IMR-90 (cell line): ENCODE results near the gene TSPAN8. TPM values are rescaled to one million over a fixed set of nuclear protein-coding genes. Genes with fewer than 3 reads are reported as not detected.

Experiments used
- ATAC-seq: fragments of 200-7000 bp; cut with Tn5 transposase; 2 replicates; pipeline ENCODE4 v1.9.1; 2020; ENCODE audit warnings: low read depth, mild to moderate bottlenecking, moderate library complexity
- BruUV-seq: library from RNA; stranded (reverse); fragments of 400-500 nt; replicated peaks from 2 replicates; lab custom pipeline; 2021; lab: Mats Ljungman, UMichigan
- CTCF ChIA-PET: fragments of 300-600 bp; formaldehyde crosslinking; extraction: SDS; loops from one replicate; lab custom pipeline; 2021; ENCODE audit warnings: antibody characterized with exemption; lab: Yijun Ruan, JAX
- POLR2A ChIA-PET: fragments of 300-600 bp; sonication (Branson Sonifier 250); formaldehyde crosslinking; loops from one replicate; lab custom pipeline; 2022; ENCODE audit warnings: antibody characterized with exemption; ENCODE audit not compliant: unreplicated experiment; lab: Charles Lee
- DNase-seq: peaks from one replicate; pipeline ENCODE4 v3.0.0; 2013
- H2AFZ ChIP-seq: replicated peaks from 2 replicates; pipeline ENCODE3; 2013; ENCODE audit warnings: low read length, mild to moderate bottlenecking; ENCODE audit not compliant: poor library complexity
- H2AK5ac ChIP-seq: 2 replicates; pipeline ENCODE4 v1.6.1; 2013; ENCODE audit warnings: low read depth, low read length, inconsistent platforms
- H2AK9ac ChIP-seq: replicated peaks from 2 replicates; pipeline ENCODE3; 2013; ENCODE audit warnings: mild to moderate bottlenecking, low read depth, low read length, moderate library complexity; ENCODE audit not compliant: poor library complexity
- H2BK120ac ChIP-seq: 2 replicates; pipeline ENCODE4 v1.6.1; 2013; ENCODE audit warnings: low read depth, low read length, inconsistent platforms
- H2BK15ac ChIP-seq: 3 replicates; pipeline ENCODE4 v1.6.1; 2013; ENCODE audit warnings: low read depth, low read length, inconsistent platforms
- H2BK20ac ChIP-seq: 2 replicates; pipeline ENCODE4 v1.6.1; 2013; ENCODE audit warnings: low read depth, mild to moderate bottlenecking, inconsistent platforms, low read length, moderate library complexity
- H2BK5ac ChIP-seq: 2 replicates; pipeline ENCODE4 v1.6.1; 2013; ENCODE audit warnings: mild to moderate bottlenecking, low read depth, low read length, inconsistent platforms; ENCODE audit not compliant: poor library complexity, severe bottlenecking
- H3K14ac ChIP-seq: replicated peaks from 2 replicates; pipeline ENCODE4 v1.6.1; 2013; ENCODE audit warnings: low read depth, low read length, inconsistent platforms
- H3K18ac ChIP-seq: 2 replicates; pipeline ENCODE4 v1.6.1; 2013; ENCODE audit warnings: low read depth, low read length, control low read depth
- H3K23ac ChIP-seq: 2 replicates; pipeline ENCODE4 v1.6.1; 2013; ENCODE audit warnings: low read depth, low read length, inconsistent platforms
- H3K27ac ChIP-seq: 2 replicates; pipeline ENCODE4 v1.5.1; 2013; ENCODE audit warnings: mild to moderate bottlenecking, control low read depth, low read length; ENCODE audit not compliant: insufficient read depth
- H3K27me3 ChIP-seq: 2 replicates; pipeline ENCODE4 v1.6.1; 2013; ENCODE audit warnings: low read length; ENCODE audit not compliant: control insufficient read depth, insufficient read depth
- H3K36me3 ChIP-seq: 2 replicates; pipeline ENCODE4 v1.6.1; 2013; ENCODE audit warnings: low read length, mixed read lengths; ENCODE audit not compliant: control insufficient read depth, insufficient read depth
- H3K4ac ChIP-seq: 2 replicates; pipeline ENCODE4 v1.6.1; 2013; ENCODE audit warnings: low read depth, low read length, inconsistent platforms
- H3K4me1 ChIP-seq: 2 replicates; pipeline ENCODE4 v1.6.1; 2013; ENCODE audit warnings: low read length, mixed read lengths; ENCODE audit not compliant: control insufficient read depth, insufficient read depth
- H3K4me2 ChIP-seq: 2 replicates; pipeline ENCODE4 v1.6.1; 2013; ENCODE audit warnings: low read depth, mild to moderate bottlenecking, control low read depth, low read length, moderate library complexity
- H3K4me3 ChIP-seq: 2 replicates; pipeline ENCODE4 v1.5.1; 2013; ENCODE audit warnings: low read depth, mild to moderate bottlenecking, control low read depth, low read length, moderate library complexity; ENCODE audit not compliant: insufficient read depth
- H3K56ac ChIP-seq: 2 replicates; pipeline ENCODE4 v1.6.1; 2013; ENCODE audit warnings: low read length, inconsistent platforms; ENCODE audit not compliant: insufficient read depth; ENCODE audit errors: extremely low read depth
- H3K79me1 ChIP-seq, 2 experiments: 2 replicates each; pipeline ENCODE4 v1.6.1; 2013; ENCODE audit warnings: low read length in 2 of 2, inconsistent platforms in 1 of 2, low read depth in 1 of 2
- H3K9ac ChIP-seq: 2 replicates; pipeline ENCODE4 v1.6.1; 2013; ENCODE audit warnings: low read depth, low read length, control low read depth
- H3K9me1 ChIP-seq: 2 replicates; pipeline ENCODE4 v1.6.1; 2013; ENCODE audit warnings: low read length, inconsistent platforms; ENCODE audit not compliant: insufficient read depth
- H3K9me3 ChIP-seq: 2 replicates; pipeline ENCODE4 v1.6.1; 2013; ENCODE audit warnings: low read length; ENCODE audit not compliant: control insufficient read depth, insufficient read depth
- H4K20me1 ChIP-seq: 2 replicates; pipeline ENCODE4 v1.6.1; 2013; ENCODE audit warnings: low read length, inconsistent platforms; ENCODE audit not compliant: insufficient read depth
- H4K5ac ChIP-seq: 2 replicates; pipeline ENCODE4 v1.6.1; 2013; ENCODE audit warnings: mild to moderate bottlenecking, low read depth, low read length, control low read depth
- H4K8ac ChIP-seq, 2 experiments: 2 replicates each; pipeline ENCODE4 v1.6.1; 2013; ENCODE audit warnings: low read depth in 2 of 2, low read length in 2 of 2, control low read depth in 1 of 2, inconsistent platforms in 1 of 2
- H4K91ac ChIP-seq: 2 replicates; pipeline ENCODE4 v1.6.1; 2013; ENCODE audit warnings: low read depth, low read length, inconsistent platforms; ENCODE audit not compliant: insufficient read depth
- BHLHE40 ChIP-seq: fragments of 150-350 bp; IDR thresholded peaks from 2 replicates; pipeline ENCODE4 v1.6.1; 2016; ENCODE audit warnings: mild to moderate bottlenecking, low read depth, low read length
- CEBPB ChIP-seq: IDR thresholded peaks from 2 replicates; pipeline ENCODE4 v1.6.1; 2012; ENCODE audit warnings: low read depth, low read length, improper control_type of control experiment
- CHD1 ChIP-seq: IDR thresholded peaks from 2 replicates; pipeline ENCODE4 v1.6.1; 2012; ENCODE audit warnings: low read depth, low read length, improper control_type of control experiment
- ELK1 ChIP-seq: fragments of 150-350 bp; IDR thresholded peaks from 2 replicates; pipeline ENCODE4 v1.6.1; 2016; ENCODE audit warnings: low read depth, mild to moderate bottlenecking, low read length, moderate library complexity, borderline replicate concordance
- FOS ChIP-seq: fragments of 150-350 bp; IDR thresholded peaks from 2 replicates; pipeline ENCODE4 v1.6.1; 2016; ENCODE audit warnings: low read depth, low read length
- MAFK ChIP-seq: IDR thresholded peaks from 2 replicates; pipeline ENCODE4 v1.6.1; 2012; ENCODE audit warnings: low read depth, low read length, improper control_type of control experiment
- MAZ ChIP-seq: IDR thresholded peaks from 2 replicates; pipeline ENCODE4 v1.6.1; 2012; ENCODE audit warnings: low read depth, mild to moderate bottlenecking, low read length, improper control_type of control experiment, moderate library complexity, borderline replicate concordance
- MXI1 ChIP-seq: IDR thresholded peaks from 2 replicates; pipeline ENCODE4 v1.6.1; 2012; ENCODE audit warnings: low read depth, mild to moderate bottlenecking, low read length, moderate library complexity, borderline replicate concordance
- NFE2L2 ChIP-seq: fragments of 150-350 bp; IDR thresholded peaks from 2 replicates; pipeline ENCODE4 v1.6.1; 2016; ENCODE audit warnings: low read depth, mild to moderate bottlenecking, low read length
- POLR2A ChIP-seq: IDR thresholded peaks from 2 replicates; pipeline ENCODE4 v1.6.1; 2012; ENCODE audit warnings: mild to moderate bottlenecking, low read depth, low read length
- RAD21 ChIP-seq: IDR thresholded peaks from 2 replicates; pipeline ENCODE4 v1.6.1; 2012; ENCODE audit warnings: low read length, improper control_type of control experiment
- RCOR1 ChIP-seq: IDR thresholded peaks from 2 replicates; pipeline ENCODE4 v1.6.1; 2012; ENCODE audit warnings: mild to moderate bottlenecking, low read length, improper control_type of control experiment; ENCODE audit not compliant: insufficient replicate concordance
- RFX5 ChIP-seq: IDR thresholded peaks from 2 replicates; pipeline ENCODE4 v1.8.0; 2012; ENCODE audit warnings: low read depth, mild to moderate bottlenecking, low read length, moderate library complexity
- SMC3 ChIP-seq: fragments of 150-350 bp; IDR thresholded peaks from 2 replicates; pipeline ENCODE4 v1.6.1; 2016; ENCODE audit warnings: low read depth, mild to moderate bottlenecking, antibody characterized with exemption, low read length, moderate library complexity
- WGBS, 2 experiments: methylation state at CpG; one replicate each; pipeline versions ENCODE4 v1.1.5 to v1.1.7; 2013; ENCODE audit warnings: missing lambda C conversion rate in 2 of 2; ENCODE audit not compliant: insufficient read length in 1 of 2; ENCODE audit errors: extremely low coverage in 2 of 2; 5-methylcytosine and 5-hydroxymethylcytosine counted together
- dilution Hi-C: fragments of 300-500 bp; cut with HindIII; formaldehyde crosslinking; loops from one replicate; pipeline ENCODE4 v1.14.3; 2018; ENCODE audit warnings: low sequenced_read_pairs; ENCODE audit not compliant: unreplicated experiment
- in situ Hi-C: fragments of 300-500 bp; cut with MboI; formaldehyde crosslinking; loops from 3 replicates; pipeline ENCODE4 v1.14.3; 2019; ENCODE audit warnings: low sequenced_read_pairs, inconsistent platforms, mixed read lengths
- intact Hi-C: fragments of 100-400 bp; cut with micrococcal nuclease; formaldehyde crosslinking; loops from 2 replicates; pipeline ENCODE4 v1.10.0; 2022
- polyA plus RNA-seq, 3 experiments: library from polyadenylated mRNA; depleted of rRNA; stranded (reverse); fragments of >200 nt; gene quantifications; 2 replicates each; pipeline ENCODE4 v1.2.3, GENCODE V29; 2012; ENCODE audit warnings: low replicate concordance in 1 of 3
- total RNA-seq: library from RNA; depleted of rRNA; stranded (reverse); fragments of >200 nt; gene quantifications from 2 replicates; pipeline ENCODE4 v1.2.3, GENCODE V29; 2012
- TF ChIP-seq, protein P1 (sequence below): fragments of 150-350 bp; IDR thresholded peaks from 2 replicates; pipeline ENCODE4 v1.6.1; 2017; ENCODE audit warnings: mild to moderate bottlenecking, antibody characterized with exemption, low read length, low read depth
- TF ChIP-seq, protein P2 (sequence below): conservative IDR thresholded peaks from 2 replicates; pipeline ENCODE4 v1.5.1; 2012; ENCODE audit warnings: mild to moderate bottlenecking, low read depth, low read length, improper control_type of control experiment

Gene TSPAN8
- total and polyA plus RNA-seq, 2 of the 4 experiments (the other 2 are of a cell fraction) = not detected

DNA sequence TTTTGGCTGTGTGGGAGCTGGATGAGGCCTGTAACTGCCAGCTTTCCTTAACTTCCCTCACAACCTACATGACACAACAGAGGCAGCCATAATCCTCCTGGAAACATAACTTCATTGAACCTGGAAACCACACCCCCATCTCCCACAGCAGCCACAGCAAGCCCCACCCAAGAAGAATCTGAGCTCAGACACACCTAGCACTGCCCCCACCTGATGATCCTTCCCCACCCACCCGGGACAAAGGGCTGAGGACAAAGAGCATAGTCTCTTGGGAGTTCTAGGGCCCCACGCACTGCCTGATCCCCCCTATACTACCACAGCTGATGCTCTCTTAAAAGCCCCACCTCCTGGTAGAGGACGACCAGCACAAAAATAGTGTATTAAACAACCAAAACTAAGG is 29.6 kb upstream of the TSPAN8 start:
- no peaks in the 10 kb centered on the region for H3K79me1 ChIP-seq
- peaks cover 8% of the 10 kb centered on the region; the same call in 1 of the 2 replicates for H3K9me3 ChIP-seq
- 40% methylated on average over 1 of the region's 3 CpGs; no CpG with 5 or more reads in 1 of the 2 experiments for WGBS, 2 experiments
- no peak overlapping the region for H3K14ac ChIP-seq
- ChIA-PET POLR2A (no interaction called here), CTCF (no interaction called here)
- H3K56ac ChIP-seq = no peak overlapping the region
- no peak overlapping the region for H3K23ac ChIP-seq
- H3K18ac ChIP-seq = no peak overlapping the region
- no peak overlapping the region for H2AK5ac ChIP-seq
- H2BK20ac ChIP-seq = no peak overlapping the region
- H3K36me3 ChIP-seq = no peaks in the 10 kb centered on the region
- no peak for ATAC-seq
- no peak overlapping the region for H2AK9ac ChIP-seq
- dilution Hi-C loops (no loop called here), intact Hi-C loops (no loop called here), in situ Hi-C loops (no loop called here)
- no peaks in the 10 kb centered on the region for H3K9me1 ChIP-seq
- no peaks in the 10 kb centered on the region for H4K20me1 ChIP-seq
- H3K4me2 ChIP-seq = no peak overlapping the region
- H3K27me3 ChIP-seq = no peaks in the 10 kb centered on the region
- H2BK15ac ChIP-seq = no peak overlapping the region
- no peak overlapping the region for H3K27ac ChIP-seq
- no peaks in the 10 kb centered on the region for H3K4me1 ChIP-seq
- no peak overlapping the region for H3K4ac ChIP-seq
- no peak overlapping the region for H2AFZ ChIP-seq
- H4K8ac ChIP-seq = no peak overlapping the region
- BruUV-seq = no TSS peak
- H2BK120ac ChIP-seq = no peak overlapping the region
- TF ChIP-seq, protein P1, sequence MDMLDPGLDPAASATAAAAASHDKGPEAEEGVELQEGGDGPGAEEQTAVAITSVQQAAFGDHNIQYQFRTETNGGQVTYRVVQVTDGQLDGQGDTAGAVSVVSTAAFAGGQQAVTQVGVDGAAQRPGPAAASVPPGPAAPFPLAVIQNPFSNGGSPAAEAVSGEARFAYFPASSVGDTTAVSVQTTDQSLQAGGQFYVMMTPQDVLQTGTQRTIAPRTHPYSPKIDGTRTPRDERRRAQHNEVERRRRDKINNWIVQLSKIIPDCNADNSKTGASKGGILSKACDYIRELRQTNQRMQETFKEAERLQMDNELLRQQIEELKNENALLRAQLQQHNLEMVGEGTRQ = no peak
- TF ChIP-seq POLR2A (no peak), ELK1 (no peak), MAFK (no peak), RCOR1 (no peak), CHD1 (no peak), RAD21 (no peak), SMC3 (no peak), BHLHE40 (no peak), RFX5 (no peak), MXI1 (no peak), NFE2L2 (no peak), MAZ (no peak), CEBPB (no peak), FOS (no peak)
- TF ChIP-seq, protein P2, sequence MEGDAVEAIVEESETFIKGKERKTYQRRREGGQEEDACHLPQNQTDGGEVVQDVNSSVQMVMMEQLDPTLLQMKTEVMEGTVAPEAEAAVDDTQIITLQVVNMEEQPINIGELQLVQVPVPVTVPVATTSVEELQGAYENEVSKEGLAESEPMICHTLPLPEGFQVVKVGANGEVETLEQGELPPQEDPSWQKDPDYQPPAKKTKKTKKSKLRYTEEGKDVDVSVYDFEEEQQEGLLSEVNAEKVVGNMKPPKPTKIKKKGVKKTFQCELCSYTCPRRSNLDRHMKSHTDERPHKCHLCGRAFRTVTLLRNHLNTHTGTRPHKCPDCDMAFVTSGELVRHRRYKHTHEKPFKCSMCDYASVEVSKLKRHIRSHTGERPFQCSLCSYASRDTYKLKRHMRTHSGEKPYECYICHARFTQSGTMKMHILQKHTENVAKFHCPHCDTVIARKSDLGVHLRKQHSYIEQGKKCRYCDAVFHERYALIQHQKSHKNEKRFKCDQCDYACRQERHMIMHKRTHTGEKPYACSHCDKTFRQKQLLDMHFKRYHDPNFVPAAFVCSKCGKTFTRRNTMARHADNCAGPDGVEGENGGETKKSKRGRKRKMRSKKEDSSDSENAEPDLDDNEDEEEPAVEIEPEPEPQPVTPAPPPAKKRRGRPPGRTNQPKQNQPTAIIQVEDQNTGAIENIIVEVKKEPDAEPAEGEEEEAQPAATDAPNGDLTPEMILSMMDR = no peak
- no peak overlapping the region for H4K5ac ChIP-seq
- H3K9ac ChIP-seq = no peak overlapping the region
- H3K4me3 ChIP-seq = no peak overlapping the region
- no peak overlapping the region for H4K91ac ChIP-seq
- H2BK5ac ChIP-seq = no peak overlapping the region
- no peak for DNase-seq
